Keratinocyte (primary cell): Measurements from ENCODE around the gene SH3RF1. TPM values are rescaled to one million over a fixed set of nuclear protein-coding genes. Genes with fewer than 3 reads are reported as not detected.

Experiments
- DNase-seq: peaks from one replicate; pipeline ENCODE4 v3.0.0-alpha.2; 2011; ENCODE audit warnings: low read depth, missing footprints, low spot score
- FAIRE-seq: peaks from 2 replicates; lab custom pipeline; 2011; peaks lifted over from hg19 to GRCh38; lab: Jason Lieb, UNC
- H2AFZ ChIP-seq: 2 replicates; pipeline ENCODE4 v1.6.0; 2012; ENCODE audit warnings: low read length, control low read depth, inconsistent platforms; ENCODE audit not compliant: control insufficient read depth
- H3K27ac ChIP-seq: 2 replicates; pipeline ENCODE4 v1.5.1; 2011; ENCODE audit warnings: low read length; ENCODE audit not compliant: control insufficient read depth, insufficient read depth
- H3K27me3 ChIP-seq: 3 replicates; pipeline ENCODE4 v1.6.0; 2011; ENCODE audit warnings: low read length; ENCODE audit not compliant: control insufficient read depth, insufficient read depth; ENCODE audit errors: extremely low read depth
- H3K36me3 ChIP-seq, 2 experiments: 2 replicates in 1 of 2; 3 replicates in 1 of 2; pipeline ENCODE4 v1.5.1; 2011; ENCODE audit warnings: low read length in 2 of 2, mild to moderate bottlenecking in 1 of 2; ENCODE audit not compliant: control insufficient read depth in 2 of 2, insufficient read depth in 2 of 2; ENCODE audit errors: extremely low read depth in 1 of 2
- H3K4me1 ChIP-seq: 3 replicates; pipeline ENCODE4 v1.5.1; 2011; ENCODE audit warnings: low read length; ENCODE audit not compliant: control insufficient read depth, insufficient read depth; ENCODE audit errors: extremely low read depth
- H3K4me2 ChIP-seq: 3 replicates; pipeline ENCODE4 v1.6.0; 2011; ENCODE audit warnings: low read depth, low read length; ENCODE audit not compliant: control insufficient read depth, insufficient read depth; ENCODE audit errors: extremely low read depth
- H3K4me3 ChIP-seq, 3 experiments: fragments of 200-600 bp in 1 of 3; sonication (generic) in 1 of 3; 2 replicates in 2 of 3; 3 replicates in 1 of 3; pipeline ENCODE4 v1.5.1; 2011 to 2016; ENCODE audit warnings: low read length in 3 of 3, mild to moderate bottlenecking in 3 of 3, control low read depth in 2 of 3, inconsistent platforms in 1 of 3, low read depth in 1 of 3, mixed read lengths in 1 of 3, mixed run types in 1 of 3, moderate library complexity in 1 of 3; ENCODE audit not compliant: control insufficient read depth in 2 of 3, insufficient read depth in 2 of 3; ENCODE audit errors: extremely low read depth in 1 of 3
- H3K79me2 ChIP-seq: 2 replicates; pipeline ENCODE4 v1.6.0; 2012; ENCODE audit warnings: low read length; ENCODE audit not compliant: control insufficient read depth, insufficient read depth
- H3K9ac ChIP-seq: 3 replicates; pipeline ENCODE4 v1.6.0; 2011; ENCODE audit warnings: low read length; ENCODE audit not compliant: control insufficient read depth, insufficient read depth; ENCODE audit errors: extremely low read depth
- H3K9me1 ChIP-seq: 3 replicates; pipeline ENCODE4 v1.6.0; 2011; ENCODE audit warnings: low read length; ENCODE audit not compliant: control insufficient read depth, insufficient read depth; ENCODE audit errors: extremely low read depth
- H3K9me3 ChIP-seq: 2 replicates; pipeline ENCODE4 v1.5.1; 2012; ENCODE audit warnings: low read depth, low read length; ENCODE audit not compliant: control insufficient read depth
- H4K20me1 ChIP-seq: 3 replicates; pipeline ENCODE4 v1.6.0; 2011; ENCODE audit warnings: low read length; ENCODE audit not compliant: control insufficient read depth, insufficient read depth; ENCODE audit errors: extremely low read depth
- CTCF ChIP-seq, 3 experiments: IDR thresholded peaks in 1 of 3; conservative IDR thresholded peaks in 1 of 3; optimal IDR thresholded peaks in 1 of 3; 2 replicates in 2 of 3; 3 replicates in 1 of 3; pipeline versions ENCODE3 to v1.5.1; 2011; ENCODE audit warnings: low read length in 3 of 3, mild to moderate bottlenecking in 3 of 3, moderate library complexity in 2 of 3, control low read depth in 1 of 3, inconsistent platforms in 1 of 3; ENCODE audit not compliant: insufficient read depth in 2 of 3; ENCODE audit errors: extremely low read depth in 1 of 3
- EZH2 ChIP-seq: IDR thresholded peaks from one replicate; pipeline ENCODE4 v1.6.1; 2012; ENCODE audit warnings: inconsistent platforms, mild to moderate bottlenecking, low read length, moderate library complexity
- dilution Hi-C: fragments of 300-500 bp; cut with MboI; formaldehyde crosslinking; loops from one replicate; pipeline ENCODE4 v1.7.0; 2020; ENCODE audit warnings: low sequenced_read_pairs; ENCODE audit not compliant: extremely low pct_ligation_motif_present
- polyA plus RNA-seq, 5 experiments: library from polyadenylated mRNA; depleted of rRNA in 3 of 5; stranded (reverse) in 3 of 5; stranded (forward) in 1 of 5; unstranded in 1 of 5; fragments of >200 nt; gene quantifications; 1 replicate in 1 of 5; 2 replicates in 3 of 5; 3 replicates in 1 of 5; pipeline versions ENCODE4 v1.2.1 to v1.2.3, GENCODE V29; 2011 to 2012; ENCODE audit warnings: missing spikeins in 2 of 5, low read depth in 1 of 5, low replicate concordance in 1 of 5

SH3RF1 gene
- polyA plus RNA-seq, 1 donor (not counting 4 experiments of a cell fraction or from before 2014, with no cell fraction given), result 9.5 TPM

- FAIRE-seq (peak; percentile 49), DNase-seq (no peak)
- Histone ChIP-seq H4K20me1 (no peaks in the 10 kb centered on the region), H3K9me1 (no peaks in the 10 kb centered on the region), H3K27me3 (no peaks in the 10 kb centered on the region), H3K36me3 (no peaks in the 10 kb centered on the region), H3K79me2 (peaks cover 52% of the 10 kb centered on the region), H3K4me1 (peaks cover 54% of the 10 kb centered on the region), H3K9me3 (no peaks in the 10 kb centered on the region), H3K4me2 (peak overlapping the region; percentile 88), H3K27ac (peak overlapping the region; percentile 96), H3K4me3 (peak overlapping the region in 2 of 3 experiments; percentile 26 to 52), H3K9ac (peak overlapping the region; percentile 42), H2AFZ (no peak overlapping the region)
- TF ChIP-seq EZH2 (no peak), CTCF (optimal IDR thresholded peaks at IDR 0.05 in 1 of 3, IDR thresholded peaks at IDR 0.05 in 1 of 3, conservative IDR thresholded peaks at IDR 0.05 in 1 of 3; ENCODE audit: extremely low read depth in 1 of 3, insufficient read depth in 2 of 3, low read length in 3 of 3) (no peak)
- dilution Hi-C loops, result no loop called here
These were observed 44.9 kb downstream of the SH3RF1 start for GRCh38 chr4:169225812-169226211.

- H3K4me2 ChIP-seq, result peak overlapping the region; percentile 88
- H3K9ac ChIP-seq, result peak overlapping the region; percentile 53
- peaks cover 54% of the 10 kb centered on the region for H3K79me2 ChIP-seq
- H3K27me3 ChIP-seq, result no peaks in the 10 kb centered on the region
- no peaks in the 10 kb centered on the region for H3K9me1 ChIP-seq
- no peak for TF ChIP-seq CTCF (optimal IDR thresholded peaks at IDR 0.05 in 1 of 3, IDR thresholded peaks at IDR 0.05 in 1 of 3, conservative IDR thresholded peaks at IDR 0.05 in 1 of 3; ENCODE audit: extremely low read depth in 1 of 3, insufficient read depth in 2 of 3, low read length in 3 of 3)
- no peak for TF ChIP-seq EZH2
- FAIRE-seq (peak; percentile 96), DNase-seq (peak; percentile 57)
- H2AFZ ChIP-seq, result no peak overlapping the region
- no peaks in the 10 kb centered on the region for H3K9me3 ChIP-seq
- dilution Hi-C loops, result no loop called here
- H3K36me3 ChIP-seq, result peaks cover 0 to 1% of the 10 kb centered on the region in 2 experiments
- peak overlapping the region; percentile 96 for H3K27ac ChIP-seq
- H4K20me1 ChIP-seq, result no peaks in the 10 kb centered on the region
- H3K4me3 ChIP-seq, result peak overlapping the region in 2 of 3 experiments; percentile 49 to 52
- peaks cover 54% of the 10 kb centered on the region for H3K4me1 ChIP-seq
These were observed 45.6 kb downstream of the SH3RF1 start for GRCh38 chr4:169225058-169225751.
